ENCODE measurements around the gene LCP2. TPM values are rescaled to one million over a fixed set of nuclear protein-coding genes. Genes with fewer than 3 reads are reported as not detected.
A peak's percentile ranks its signal among the peaks of the same experiment; 100 is the strongest.

The LCP2 gene
- total RNA-seq, 4 donors from 2014 or later, result 3.2 to 22.7 (median 6.9) TPM

- Histone ChIP-seq H3K27me3 (no peaks in the 10 kb centered on the region), H3K9me3 (no peaks in the 10 kb centered on the region), H3K36me3 (no peaks in the 10 kb centered on the region), H3K4me3 (replicated peaks in 1 of 3) (no peak overlapping the region), H3K27ac (peak overlapping the region; percentile 64 to 83 (median 71)), H3K4me1 (peaks cover 55 to 73% of the 10 kb centered on the region in 2 donors)
- WGBS, 2 donors, result 37 to 46% methylated on average over 15 of the region's 15 CpGs
- TF ChIP-seq CTCF (IDR thresholded peaks at IDR 0.05) (no peak), POLR2A (IDR thresholded peaks at IDR 0.05) (peak in 1 of 2 donors; percentile 29)
- intact Hi-C loops (cut with DNase I), result no loop called here
- peak; percentile 81 to 83 for DNase-seq
These were observed 10.2 kb upstream of the LCP2 start for GRCh38 chr5:170307575-170308465.

GRCh38 chr5:170306381-170306831, 8.8 kb upstream of the LCP2 start:
- intact Hi-C loops (cut with DNase I), result no loop called here
- peak; percentile 33 for DNase-seq
- H3K27ac ChIP-seq, result peak overlapping the region in 2 of 3 donors; percentile 2 to 83
- WGBS, 2 donors, result 59 to 73% methylated on average over 5 of the region's 5 CpGs
- no peaks in the 10 kb centered on the region for H3K36me3 ChIP-seq
- no peak overlapping the region for H3K4me3 ChIP-seq (replicated peaks in 1 of 3)
- H3K27me3 ChIP-seq, result no peaks in the 10 kb centered on the region
- H3K9me3 ChIP-seq, result no peaks in the 10 kb centered on the region
- TF ChIP-seq POLR2A (IDR thresholded peaks at IDR 0.05), result no peak
- no peak for TF ChIP-seq CTCF (IDR thresholded peaks at IDR 0.05)
- peaks cover 67 to 79% of the 10 kb centered on the region in 2 donors for H3K4me1 ChIP-seq

GRCh38 chr5:170305646-170306025, 8.1 kb upstream of the LCP2 start:
- WGBS, 2 donors, result 78 to 86% methylated on average over 3 of the region's 3 CpGs
- intact Hi-C loops (cut with DNase I), result no loop called here

GRCh38 chr5:170305016-170305645, 7.6 kb upstream of the LCP2 start:
- Histone ChIP-seq H3K27me3 (no peaks in the 10 kb centered on the region), H3K9me3 (no peaks in the 10 kb centered on the region), H3K4me1 (peaks cover 66 to 74% of the 10 kb centered on the region in 2 donors), H3K27ac (peak overlapping the region in 2 of 3 donors; percentile 2 to 83), H3K4me3 (replicated peaks in 1 of 3) (no peak overlapping the region), H3K36me3 (no peaks in the 10 kb centered on the region)
- intact Hi-C loops (cut with DNase I), result no loop called here
- TF ChIP-seq CTCF (IDR thresholded peaks at IDR 0.05) (no peak), POLR2A (IDR thresholded peaks at IDR 0.05) (no peak)
- WGBS, 2 donors, result 60 to 61% methylated on average over 13 of the region's 13 CpGs
- DNase-seq, result peak; percentile 79 to 84

More at GRCh38 chr5:170305646-170306025, 8.1 kb upstream of the LCP2 start:
- peaks cover 70 to 79% of the 10 kb centered on the region in 2 donors for H3K4me1 ChIP-seq
- H3K9me3 ChIP-seq, result no peaks in the 10 kb centered on the region
- H3K4me3 ChIP-seq (replicated peaks in 1 of 3), result no peak overlapping the region
- H3K36me3 ChIP-seq, result no peaks in the 10 kb centered on the region
- DNase-seq, result no peak
- no peak for TF ChIP-seq CTCF (IDR thresholded peaks at IDR 0.05)
- no peak for TF ChIP-seq POLR2A (IDR thresholded peaks at IDR 0.05)
- H3K27ac ChIP-seq, result peak overlapping the region; percentile 2 to 83 (median 48)
- no peaks in the 10 kb centered on the region for H3K27me3 ChIP-seq
